GM23338 (cell line): Measurements from ENCODE around the gene CCR8. TPM values are rescaled to one million over a fixed set of nuclear protein-coding genes. Genes with fewer than 3 reads are reported as not detected.

ENCODE experiments used
- ATAC-seq: fragments of 200-7000 bp; cut with Tn5 transposase; 3 replicates; pipeline ENCODE4 v1.9.1; 2020
- DNase-seq: peaks from one replicate; pipeline ENCODE4 v3.0.0-alpha.2; 2015; ENCODE audit warnings: low spot score
- H2AFZ ChIP-seq: fragments of 200-600 bp; sonication (generic); 2 replicates; pipeline ENCODE4 v1.8.0; 2016; ENCODE audit warnings: antibody characterized with exemption, mild to moderate bottlenecking, moderate library complexity
- H3F3A ChIP-seq: fragments of 200-600 bp; sonication (generic); replicated peaks from 2 replicates; pipeline ENCODE4 v1.8.0; 2017; ENCODE audit warnings: antibody characterized with exemption, mixed run types, low read depth
- H3K27ac ChIP-seq: fragments of 200-600 bp; sonication (generic); 2 replicates; pipeline ENCODE4 v1.6.1; 2016; ENCODE audit warnings: low read depth
- H3K27me3 ChIP-seq: fragments of 200-600 bp; sonication (generic); 2 replicates; pipeline ENCODE4 v1.8.0; 2016; ENCODE audit warnings: mild to moderate bottlenecking, mixed run types, moderate library complexity; ENCODE audit not compliant: insufficient read depth
- H3K36me3 ChIP-seq: fragments of 200-600 bp; sonication (generic); 2 replicates; pipeline ENCODE4 v1.8.0; 2016; ENCODE audit warnings: mild to moderate bottlenecking; ENCODE audit not compliant: insufficient read depth
- H3K4me1 ChIP-seq: fragments of 200-600 bp; sonication (generic); 2 replicates; pipeline ENCODE4 v1.8.0; 2016; ENCODE audit warnings: mild to moderate bottlenecking, moderate library complexity; ENCODE audit not compliant: insufficient read depth
- H3K4me2 ChIP-seq: fragments of 200-600 bp; sonication (generic); 2 replicates; pipeline ENCODE4 v1.7.1; 2017; ENCODE audit warnings: mixed run types
- H3K4me3 ChIP-seq: fragments of 200-600 bp; sonication (generic); 2 replicates; pipeline ENCODE4 v1.6.1; 2016; ENCODE audit warnings: mixed run types
- H3K79me2 ChIP-seq: fragments of 200-600 bp; sonication (generic); replicated peaks from 2 replicates; pipeline ENCODE4 v1.8.0; 2017; ENCODE audit warnings: mild to moderate bottlenecking; ENCODE audit not compliant: insufficient read depth
- H3K9me2 ChIP-seq: fragments of 200-600 bp; sonication (generic); 2 replicates; pipeline ENCODE4 v1.8.0; 2017; ENCODE audit not compliant: insufficient read depth
- H4K20me1 ChIP-seq: fragments of 200-600 bp; sonication (generic); replicated peaks from 2 replicates; pipeline ENCODE4 v1.8.0; 2017; ENCODE audit warnings: mild to moderate bottlenecking; ENCODE audit not compliant: insufficient read depth
- H3K27ac Mint-ChIP-seq: 2 replicates; pipeline ENCODE4 v1.8.0; 2020; ENCODE audit warnings: inconsistent platforms, mild to moderate bottlenecking, moderate library complexity, mixed read lengths
- H3K27me3 Mint-ChIP-seq: 3 replicates; pipeline ENCODE4 v1.8.0; 2022; ENCODE audit warnings: low read depth, mild to moderate bottlenecking, moderate library complexity, mixed read lengths, inconsistent platforms; ENCODE audit not compliant: insufficient read depth, poor library complexity
- H3K36me3 Mint-ChIP-seq: 3 replicates; pipeline ENCODE4 v1.8.0; 2021; ENCODE audit warnings: low read depth, mild to moderate bottlenecking, inconsistent platforms, moderate library complexity, mixed read lengths
- H3K4me1 Mint-ChIP-seq: 3 replicates; pipeline ENCODE4 v1.8.0; 2020; ENCODE audit warnings: mild to moderate bottlenecking, inconsistent platforms, mixed read lengths
- H3K4me3 Mint-ChIP-seq: 3 replicates; pipeline ENCODE4 v1.8.0; 2021; ENCODE audit warnings: moderate library complexity, mild to moderate bottlenecking, inconsistent platforms, mixed read lengths
- H3K9me3 Mint-ChIP-seq: 3 replicates; pipeline ENCODE4 v1.8.0; 2020; ENCODE audit warnings: moderate library complexity, mild to moderate bottlenecking, inconsistent platforms, mixed read lengths
- CREB1 ChIP-seq: fragments of 250-450 bp; sonication (Bioruptor Pico); IDR thresholded peaks from 2 replicates; pipeline ENCODE4 v1.5.0; 2020; ENCODE audit warnings: low read depth, mild to moderate bottlenecking, moderate library complexity
- EZH2 ChIP-seq: fragments of 200-600 bp; sonication (generic); IDR thresholded peaks from one replicate; pipeline ENCODE4 v1.8.0; 2017; ENCODE audit warnings: antibody characterized with exemption, mild to moderate bottlenecking, low read depth; ENCODE audit not compliant: unreplicated experiment
- EZH2phosphoT487 ChIP-seq: fragments of 200-600 bp; sonication (generic); IDR thresholded peaks from one replicate; pipeline ENCODE4 v1.8.1; 2018; ENCODE audit warnings: antibody characterized with exemption; ENCODE audit not compliant: unreplicated experiment
- JUNB ChIP-seq: IDR thresholded peaks from one replicate; pipeline ENCODE4 v1.6.1; 2016; ENCODE audit warnings: antibody characterized with exemption; ENCODE audit not compliant: unreplicated experiment
- NANOG ChIP-seq: IDR thresholded peaks from 2 replicates; pipeline ENCODE4 v1.6.1; 2016; ENCODE audit warnings: antibody characterized with exemption, borderline replicate concordance
- POLR2AphosphoS5 ChIP-seq: IDR thresholded peaks from 2 replicates; pipeline ENCODE4 v1.6.1; 2016; ENCODE audit warnings: antibody characterized with exemption, low read depth
- STAT1 ChIP-seq: IDR thresholded peaks from one replicate; pipeline ENCODE4 v1.6.1; 2016; ENCODE audit warnings: antibody characterized with exemption; ENCODE audit not compliant: unreplicated experiment
- ZNF114 ChIP-seq: fragments of 250-450 bp; sonication (Bioruptor Pico); IDR thresholded peaks from 2 replicates; pipeline ENCODE4 v1.5.0; 2020; ENCODE audit warnings: mild to moderate bottlenecking, moderate library complexity
- ZNF331 ChIP-seq: fragments of 250-450 bp; sonication (Bioruptor Pico); IDR thresholded peaks from 2 replicates; pipeline ENCODE4 v1.5.0; 2020; ENCODE audit warnings: low read depth, mild to moderate bottlenecking, moderate library complexity
- polyA plus RNA-seq: library from polyadenylated mRNA; unstranded; fragments of >200 nt; fragmentation: Nextera tagmentation; extraction: Ambion mirVana; gene quantifications from 2 replicates; pipeline ENCODE4 v1.2.1, GENCODE V29; 2016
- total RNA-seq: library from RNA; depleted of rRNA; stranded (reverse); fragments of >200 nt; shearing (Covaris generic); gene quantifications from 2 replicates; pipeline ENCODE4 v1.2.3, GENCODE V29; 2014
- TF ChIP-seq, protein P1 (sequence below): IDR thresholded peaks from 2 replicates; pipeline ENCODE4 v1.6.1; 2016; ENCODE audit warnings: antibody characterized with exemption
- TF ChIP-seq, protein P2 (sequence below): fragments of 250-450 bp; sonication (Bioruptor Pico); IDR thresholded peaks from 2 replicates; pipeline ENCODE4 v1.5.0; 2020; ENCODE audit warnings: mild to moderate bottlenecking, moderate library complexity
- TF ChIP-seq, protein P3 (sequence below), 2 experiments: fragments of 200-600 bp in 1 of 2; sonication (generic) in 1 of 2; conservative IDR thresholded peaks; 2 replicates each; pipeline versions ENCODE4 v1.5.1 to v1.6.1; 2016 to 2017; ENCODE audit warnings: antibody characterized with exemption in 2 of 2, low read depth in 2 of 2, mild to moderate bottlenecking in 2 of 2, moderate library complexity in 1 of 2
- TF ChIP-seq, protein P4 (sequence below): IDR thresholded peaks from one replicate; pipeline ENCODE4 v1.6.1; 2018; ENCODE audit warnings: antibody characterized with exemption; ENCODE audit not compliant: unreplicated experiment

Gene CCR8
- total and polyA plus RNA-seq, 2 experiments from 2014 or later, result 0.55 TPM; not detected in 1

DNA sequence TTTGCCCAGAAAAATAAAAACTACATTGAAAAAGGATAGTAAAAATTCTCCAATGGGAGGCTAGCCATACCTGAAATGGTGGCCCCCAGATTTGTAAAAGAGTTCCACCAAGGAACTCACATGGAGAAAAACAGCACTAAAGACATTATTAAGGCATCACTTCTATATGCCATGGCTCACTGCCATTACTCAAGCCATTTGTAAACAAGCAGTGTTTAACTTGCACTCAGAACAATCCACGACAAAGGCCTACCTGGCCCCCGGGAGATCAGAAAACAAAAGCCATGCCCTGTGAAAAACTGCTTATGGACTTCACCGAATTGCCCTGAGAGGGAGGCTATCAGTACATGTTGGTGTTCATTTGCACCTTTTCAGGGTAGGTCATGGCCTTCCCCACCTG is 19.6 kb downstream of the CCR8 start:
- Histone ChIP-seq H3K4me2 (no peak overlapping the region), H3K9me2 (peaks cover 3% of the 10 kb centered on the region; the same call in 1 of the 2 replicates), H3F3A (no peaks in the 10 kb centered on the region), H2AFZ (no peak overlapping the region), H3K36me3 (no peaks in the 10 kb centered on the region), H3K79me2 (no peaks in the 10 kb centered on the region), H3K27me3 (no peaks in the 10 kb centered on the region), H3K4me3 (no peak overlapping the region), H3K27ac (no peak overlapping the region), H3K4me1 (peaks cover 15% of the 10 kb centered on the region), H4K20me1 (no peaks in the 10 kb centered on the region)
- H3K36me3 Mint-ChIP-seq, result no peaks in the 10 kb centered on the region
- no peak overlapping the region for H3K27ac Mint-ChIP-seq
- H3K9me3 Mint-ChIP-seq, result no peaks in the 10 kb centered on the region
- ATAC-seq (no peak), DNase-seq (no peak)
- H3K4me3 Mint-ChIP-seq, result no peak overlapping the region
- no peaks in the 10 kb centered on the region for H3K27me3 Mint-ChIP-seq
- peaks cover 17% of the 10 kb centered on the region for H3K4me1 Mint-ChIP-seq
- TF ChIP-seq NANOG (no peak), EZH2phosphoT487 (no peak), ZNF331 (CRISPR knock-in tag) (no peak), CREB1 (CRISPR knock-in tag) (no peak), ZNF114 (CRISPR knock-in tag) (no peak), JUNB (no peak), EZH2 (no peak), POLR2AphosphoS5 (no peak), STAT1 (no peak)
- TF ChIP-seq, protein P1, sequence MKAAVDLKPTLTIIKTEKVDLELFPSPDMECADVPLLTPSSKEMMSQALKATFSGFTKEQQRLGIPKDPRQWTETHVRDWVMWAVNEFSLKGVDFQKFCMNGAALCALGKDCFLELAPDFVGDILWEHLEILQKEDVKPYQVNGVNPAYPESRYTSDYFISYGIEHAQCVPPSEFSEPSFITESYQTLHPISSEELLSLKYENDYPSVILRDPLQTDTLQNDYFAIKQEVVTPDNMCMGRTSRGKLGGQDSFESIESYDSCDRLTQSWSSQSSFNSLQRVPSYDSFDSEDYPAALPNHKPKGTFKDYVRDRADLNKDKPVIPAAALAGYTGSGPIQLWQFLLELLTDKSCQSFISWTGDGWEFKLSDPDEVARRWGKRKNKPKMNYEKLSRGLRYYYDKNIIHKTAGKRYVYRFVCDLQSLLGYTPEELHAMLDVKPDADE, result no peak
- TF ChIP-seq, protein P2, sequence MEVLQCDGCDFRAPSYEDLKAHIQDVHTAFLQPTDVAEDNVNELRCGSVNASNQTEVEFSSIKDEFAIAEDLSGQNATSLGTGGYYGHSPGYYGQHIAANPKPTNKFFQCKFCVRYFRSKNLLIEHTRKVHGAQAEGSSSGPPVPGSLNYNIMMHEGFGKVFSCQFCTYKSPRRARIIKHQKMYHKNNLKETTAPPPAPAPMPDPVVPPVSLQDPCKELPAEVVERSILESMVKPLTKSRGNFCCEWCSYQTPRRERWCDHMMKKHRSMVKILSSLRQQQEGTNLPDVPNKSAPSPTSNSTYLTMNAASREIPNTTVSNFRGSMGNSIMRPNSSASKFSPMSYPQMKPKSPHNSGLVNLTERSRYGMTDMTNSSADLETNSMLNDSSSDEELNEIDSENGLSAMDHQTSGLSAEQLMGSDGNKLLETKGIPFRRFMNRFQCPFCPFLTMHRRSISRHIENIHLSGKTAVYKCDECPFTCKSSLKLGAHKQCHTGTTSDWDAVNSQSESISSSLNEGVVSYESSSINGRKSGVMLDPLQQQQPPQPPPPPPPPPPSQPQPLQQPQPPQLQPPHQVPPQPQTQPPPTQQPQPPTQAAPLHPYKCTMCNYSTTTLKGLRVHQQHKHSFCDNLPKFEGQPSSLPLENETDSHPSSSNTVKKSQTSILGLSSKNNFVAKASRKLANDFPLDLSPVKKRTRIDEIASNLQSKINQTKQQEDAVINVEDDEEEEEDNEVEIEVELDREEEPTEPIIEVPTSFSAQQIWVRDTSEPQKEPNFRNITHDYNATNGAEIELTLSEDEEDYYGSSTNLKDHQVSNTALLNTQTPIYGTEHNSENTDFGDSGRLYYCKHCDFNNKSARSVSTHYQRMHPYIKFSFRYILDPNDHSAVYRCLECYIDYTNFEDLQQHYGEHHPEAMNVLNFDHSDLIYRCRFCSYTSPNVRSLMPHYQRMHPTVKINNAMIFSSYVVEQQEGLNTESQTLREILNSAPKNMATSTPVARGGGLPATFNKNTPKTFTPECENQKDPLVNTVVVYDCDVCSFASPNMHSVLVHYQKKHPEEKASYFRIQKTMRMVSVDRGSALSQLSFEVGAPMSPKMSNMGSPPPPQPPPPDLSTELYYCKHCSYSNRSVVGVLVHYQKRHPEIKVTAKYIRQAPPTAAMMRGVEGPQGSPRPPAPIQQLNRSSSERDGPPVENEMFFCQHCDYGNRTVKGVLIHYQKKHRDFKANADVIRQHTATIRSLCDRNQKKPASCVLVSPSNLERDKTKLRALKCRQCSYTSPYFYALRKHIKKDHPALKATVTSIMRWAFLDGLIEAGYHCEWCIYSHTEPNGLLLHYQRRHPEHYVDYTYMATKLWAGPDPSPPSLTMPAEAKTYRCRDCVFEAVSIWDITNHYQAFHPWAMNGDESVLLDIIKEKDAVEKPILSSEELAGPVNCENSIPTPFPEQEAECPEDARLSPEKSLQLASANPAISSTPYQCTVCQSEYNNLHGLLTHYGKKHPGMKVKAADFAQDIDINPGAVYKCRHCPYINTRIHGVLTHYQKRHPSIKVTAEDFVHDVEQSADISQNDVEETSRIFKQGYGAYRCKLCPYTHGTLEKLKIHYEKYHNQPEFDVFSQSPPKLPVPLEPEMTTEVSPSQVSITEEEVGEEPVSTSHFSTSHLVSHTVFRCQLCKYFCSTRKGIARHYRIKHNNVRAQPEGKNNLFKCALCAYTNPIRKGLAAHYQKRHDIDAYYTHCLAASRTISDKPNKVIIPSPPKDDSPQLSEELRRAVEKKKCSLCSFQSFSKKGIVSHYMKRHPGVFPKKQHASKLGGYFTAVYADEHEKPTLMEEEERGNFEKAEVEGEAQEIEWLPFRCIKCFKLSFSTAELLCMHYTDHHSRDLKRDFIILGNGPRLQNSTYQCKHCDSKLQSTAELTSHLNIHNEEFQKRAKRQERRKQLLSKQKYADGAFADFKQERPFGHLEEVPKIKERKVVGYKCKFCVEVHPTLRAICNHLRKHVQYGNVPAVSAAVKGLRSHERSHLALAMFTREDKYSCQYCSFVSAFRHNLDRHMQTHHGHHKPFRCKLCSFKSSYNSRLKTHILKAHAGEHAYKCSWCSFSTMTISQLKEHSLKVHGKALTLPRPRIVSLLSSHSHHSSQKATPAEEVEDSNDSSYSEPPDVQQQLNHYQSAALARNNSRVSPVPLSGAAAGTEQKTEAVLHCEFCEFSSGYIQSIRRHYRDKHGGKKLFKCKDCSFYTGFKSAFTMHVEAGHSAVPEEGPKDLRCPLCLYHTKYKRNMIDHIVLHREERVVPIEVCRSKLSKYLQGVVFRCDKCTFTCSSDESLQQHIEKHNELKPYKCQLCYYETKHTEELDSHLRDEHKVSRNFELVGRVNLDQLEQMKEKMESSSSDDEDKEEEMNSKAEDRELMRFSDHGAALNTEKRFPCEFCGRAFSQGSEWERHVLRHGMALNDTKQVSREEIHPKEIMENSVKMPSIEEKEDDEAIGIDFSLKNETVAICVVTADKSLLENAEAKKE (CRISPR knock-in tag), result no peak
- TF ChIP-seq, protein P3, sequence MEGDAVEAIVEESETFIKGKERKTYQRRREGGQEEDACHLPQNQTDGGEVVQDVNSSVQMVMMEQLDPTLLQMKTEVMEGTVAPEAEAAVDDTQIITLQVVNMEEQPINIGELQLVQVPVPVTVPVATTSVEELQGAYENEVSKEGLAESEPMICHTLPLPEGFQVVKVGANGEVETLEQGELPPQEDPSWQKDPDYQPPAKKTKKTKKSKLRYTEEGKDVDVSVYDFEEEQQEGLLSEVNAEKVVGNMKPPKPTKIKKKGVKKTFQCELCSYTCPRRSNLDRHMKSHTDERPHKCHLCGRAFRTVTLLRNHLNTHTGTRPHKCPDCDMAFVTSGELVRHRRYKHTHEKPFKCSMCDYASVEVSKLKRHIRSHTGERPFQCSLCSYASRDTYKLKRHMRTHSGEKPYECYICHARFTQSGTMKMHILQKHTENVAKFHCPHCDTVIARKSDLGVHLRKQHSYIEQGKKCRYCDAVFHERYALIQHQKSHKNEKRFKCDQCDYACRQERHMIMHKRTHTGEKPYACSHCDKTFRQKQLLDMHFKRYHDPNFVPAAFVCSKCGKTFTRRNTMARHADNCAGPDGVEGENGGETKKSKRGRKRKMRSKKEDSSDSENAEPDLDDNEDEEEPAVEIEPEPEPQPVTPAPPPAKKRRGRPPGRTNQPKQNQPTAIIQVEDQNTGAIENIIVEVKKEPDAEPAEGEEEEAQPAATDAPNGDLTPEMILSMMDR (conservative IDR thresholded peaks at IDR 0.05; ENCODE audit: low read depth in 2 of 2), result no peak
- TF ChIP-seq, protein P4, sequence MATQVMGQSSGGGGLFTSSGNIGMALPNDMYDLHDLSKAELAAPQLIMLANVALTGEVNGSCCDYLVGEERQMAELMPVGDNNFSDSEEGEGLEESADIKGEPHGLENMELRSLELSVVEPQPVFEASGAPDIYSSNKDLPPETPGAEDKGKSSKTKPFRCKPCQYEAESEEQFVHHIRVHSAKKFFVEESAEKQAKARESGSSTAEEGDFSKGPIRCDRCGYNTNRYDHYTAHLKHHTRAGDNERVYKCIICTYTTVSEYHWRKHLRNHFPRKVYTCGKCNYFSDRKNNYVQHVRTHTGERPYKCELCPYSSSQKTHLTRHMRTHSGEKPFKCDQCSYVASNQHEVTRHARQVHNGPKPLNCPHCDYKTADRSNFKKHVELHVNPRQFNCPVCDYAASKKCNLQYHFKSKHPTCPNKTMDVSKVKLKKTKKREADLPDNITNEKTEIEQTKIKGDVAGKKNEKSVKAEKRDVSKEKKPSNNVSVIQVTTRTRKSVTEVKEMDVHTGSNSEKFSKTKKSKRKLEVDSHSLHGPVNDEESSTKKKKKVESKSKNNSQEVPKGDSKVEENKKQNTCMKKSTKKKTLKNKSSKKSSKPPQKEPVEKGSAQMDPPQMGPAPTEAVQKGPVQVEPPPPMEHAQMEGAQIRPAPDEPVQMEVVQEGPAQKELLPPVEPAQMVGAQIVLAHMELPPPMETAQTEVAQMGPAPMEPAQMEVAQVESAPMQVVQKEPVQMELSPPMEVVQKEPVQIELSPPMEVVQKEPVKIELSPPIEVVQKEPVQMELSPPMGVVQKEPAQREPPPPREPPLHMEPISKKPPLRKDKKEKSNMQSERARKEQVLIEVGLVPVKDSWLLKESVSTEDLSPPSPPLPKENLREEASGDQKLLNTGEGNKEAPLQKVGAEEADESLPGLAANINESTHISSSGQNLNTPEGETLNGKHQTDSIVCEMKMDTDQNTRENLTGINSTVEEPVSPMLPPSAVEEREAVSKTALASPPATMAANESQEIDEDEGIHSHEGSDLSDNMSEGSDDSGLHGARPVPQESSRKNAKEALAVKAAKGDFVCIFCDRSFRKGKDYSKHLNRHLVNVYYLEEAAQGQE, result no peak
